22Rv1 (cell line): ENCODE measurements around the gene RAD51B.

Experiments used
- ZFX ChIP-seq: fragments of 450-650 bp; IDR thresholded peaks from 2 replicates; pipeline ENCODE4 v1.6.1; 2017; ENCODE audit warnings: antibody characterized with exemption, borderline replicate concordance
- TF ChIP-seq, protein P1 (sequence below): fragments of 450-650 bp; IDR thresholded peaks from 2 replicates; pipeline ENCODE4 v1.5.1; 2017; ENCODE audit warnings: mild to moderate bottlenecking

DNA sequence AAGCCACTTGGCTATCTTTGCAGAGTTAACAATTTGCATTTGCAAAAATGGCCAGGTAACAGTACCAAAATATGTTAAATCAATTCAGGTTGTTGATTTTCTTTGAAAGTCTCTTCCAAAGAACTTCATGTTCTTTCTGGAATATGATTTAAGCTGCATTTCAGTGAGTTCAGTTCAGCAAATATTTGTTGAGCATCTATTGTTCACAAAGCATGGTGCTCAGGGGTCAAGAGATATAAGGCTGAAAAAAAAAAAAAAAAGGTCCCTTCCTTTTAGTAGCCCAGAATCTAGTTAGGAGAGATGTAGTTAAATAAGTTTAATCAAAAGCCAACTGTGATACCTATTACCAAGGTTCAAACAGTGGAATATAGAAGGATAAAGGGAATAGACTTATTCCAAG is 656.2 kb downstream of the RAD51B start:
- TF ChIP-seq ZFX = no peak
- TF ChIP-seq, protein P1, sequence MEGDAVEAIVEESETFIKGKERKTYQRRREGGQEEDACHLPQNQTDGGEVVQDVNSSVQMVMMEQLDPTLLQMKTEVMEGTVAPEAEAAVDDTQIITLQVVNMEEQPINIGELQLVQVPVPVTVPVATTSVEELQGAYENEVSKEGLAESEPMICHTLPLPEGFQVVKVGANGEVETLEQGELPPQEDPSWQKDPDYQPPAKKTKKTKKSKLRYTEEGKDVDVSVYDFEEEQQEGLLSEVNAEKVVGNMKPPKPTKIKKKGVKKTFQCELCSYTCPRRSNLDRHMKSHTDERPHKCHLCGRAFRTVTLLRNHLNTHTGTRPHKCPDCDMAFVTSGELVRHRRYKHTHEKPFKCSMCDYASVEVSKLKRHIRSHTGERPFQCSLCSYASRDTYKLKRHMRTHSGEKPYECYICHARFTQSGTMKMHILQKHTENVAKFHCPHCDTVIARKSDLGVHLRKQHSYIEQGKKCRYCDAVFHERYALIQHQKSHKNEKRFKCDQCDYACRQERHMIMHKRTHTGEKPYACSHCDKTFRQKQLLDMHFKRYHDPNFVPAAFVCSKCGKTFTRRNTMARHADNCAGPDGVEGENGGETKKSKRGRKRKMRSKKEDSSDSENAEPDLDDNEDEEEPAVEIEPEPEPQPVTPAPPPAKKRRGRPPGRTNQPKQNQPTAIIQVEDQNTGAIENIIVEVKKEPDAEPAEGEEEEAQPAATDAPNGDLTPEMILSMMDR = no peak
